GM19397 (cell line): ENCODE results near the gene LPCAT1.
"Not testable (repeated sequence)": the region's sequence is repeated elsewhere in the genome, so short reads cannot be mapped to it uniquely, and the experiment has no call there.

ENCODE experiments used
- ATAC-seq: cut with Tn5 transposase; IDR thresholded peaks from one replicate; pipeline ENCODE4 v1.9.1; 2021; ENCODE audit warnings: mild to moderate bottlenecking, moderate library complexity; ENCODE audit not compliant: unreplicated experiment

LPCAT1 gene

GRCh38 chr5:1481266-1481958, 42.3 kb downstream of the LPCAT1 start:
- ATAC-seq = no peak

DNA sequence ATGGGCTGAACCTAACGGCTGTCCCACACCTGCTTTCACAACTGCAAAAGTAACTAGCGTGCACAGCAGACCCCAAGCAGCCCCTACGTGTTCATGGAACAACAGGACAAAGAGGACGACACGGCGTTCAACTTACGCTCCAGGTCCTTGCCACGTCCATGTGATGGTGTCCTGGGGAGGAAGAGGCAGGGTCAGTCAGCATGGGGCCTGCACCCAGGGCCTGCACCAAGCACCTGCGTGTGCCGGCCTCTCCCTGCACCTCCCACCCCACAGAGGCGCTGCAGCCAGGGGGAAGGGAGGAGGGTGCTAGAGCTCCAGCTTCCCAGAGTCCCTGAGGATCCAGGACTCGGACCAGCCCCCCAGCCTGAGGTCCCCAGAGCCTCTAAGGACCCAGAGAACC, 43.0 kb downstream of the LPCAT1 start:
- ATAC-seq = no peak

GRCh38 chr5:1480217-1480616, 43.5 kb downstream of the LPCAT1 start:
- no peak for ATAC-seq

DNA sequence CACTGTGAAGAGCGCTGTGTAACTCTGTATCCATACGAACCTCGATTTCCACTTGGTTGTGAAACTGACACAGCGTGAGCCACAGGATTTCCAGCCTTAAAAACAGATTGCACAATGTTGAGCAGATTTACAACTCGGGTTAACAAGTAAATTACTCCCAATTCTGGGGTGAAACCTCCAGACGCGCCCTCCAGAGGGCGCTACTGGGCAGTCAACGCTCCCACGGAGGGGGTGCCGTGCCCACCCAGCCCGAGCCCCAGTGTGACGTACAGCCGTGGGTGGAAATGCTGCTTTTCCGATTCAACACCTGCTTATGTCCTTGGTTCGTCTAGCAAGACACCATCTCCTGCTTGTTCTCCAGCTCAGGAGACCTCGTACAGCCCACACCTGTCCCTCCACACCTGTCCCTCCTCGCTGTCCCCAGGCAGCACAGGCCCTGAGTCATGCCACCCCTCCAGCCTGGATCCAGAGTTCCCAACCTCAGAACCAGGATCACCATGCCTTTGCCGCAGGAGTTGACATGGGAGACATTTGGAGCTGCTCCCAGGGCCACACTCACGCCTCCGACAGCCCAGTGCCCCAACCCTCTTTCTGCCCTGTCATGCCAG, 44.1 kb downstream of the LPCAT1 start:
- ATAC-seq = no peak

DNA sequence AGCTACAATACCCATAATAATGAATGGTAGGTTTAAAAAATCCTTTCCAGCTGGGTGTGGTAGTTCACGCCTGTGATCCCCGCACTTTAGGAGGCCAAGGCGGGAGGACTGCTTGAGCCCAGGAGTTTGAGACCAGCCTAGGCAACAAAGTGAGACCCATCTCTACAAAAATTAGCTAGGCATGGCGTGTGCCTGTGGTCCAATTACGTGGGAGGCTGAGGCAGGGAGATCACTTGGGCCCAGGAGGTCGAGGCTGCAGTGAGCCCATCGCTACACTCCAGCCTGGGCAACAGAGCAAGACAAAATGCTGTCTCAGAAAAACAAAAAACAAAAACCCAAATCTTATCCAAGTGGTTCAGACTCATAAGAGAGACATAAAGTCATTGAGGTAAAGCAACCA, 44.7 kb downstream of the LPCAT1 start:
- no peak for ATAC-seq

- ATAC-seq = no peak
These were observed 45.3 kb downstream of the LPCAT1 start for GRCh38 chr5:1478271-1479035.

- no peak for ATAC-seq
These were observed 46.4 kb downstream of the LPCAT1 start for GRCh38 chr5:1477341-1477740.

DNA sequence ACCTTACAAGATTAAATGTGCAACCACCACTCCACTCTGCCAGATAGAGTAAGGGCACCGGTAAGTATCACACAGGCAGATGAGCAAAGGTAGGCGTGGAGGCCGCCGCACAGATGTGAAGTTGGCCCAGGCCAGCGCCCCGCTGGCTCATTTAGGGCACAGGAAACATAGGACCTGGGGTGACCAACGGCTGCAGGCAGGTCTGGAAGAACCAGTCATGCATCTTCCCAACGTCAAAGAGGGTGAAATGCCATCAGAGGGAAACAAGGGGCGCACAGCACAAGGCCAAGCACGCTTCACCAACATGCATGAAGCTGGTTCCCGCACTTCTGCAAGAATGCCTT, 46.8 kb downstream of the LPCAT1 start:
- ATAC-seq = no peak

DNA sequence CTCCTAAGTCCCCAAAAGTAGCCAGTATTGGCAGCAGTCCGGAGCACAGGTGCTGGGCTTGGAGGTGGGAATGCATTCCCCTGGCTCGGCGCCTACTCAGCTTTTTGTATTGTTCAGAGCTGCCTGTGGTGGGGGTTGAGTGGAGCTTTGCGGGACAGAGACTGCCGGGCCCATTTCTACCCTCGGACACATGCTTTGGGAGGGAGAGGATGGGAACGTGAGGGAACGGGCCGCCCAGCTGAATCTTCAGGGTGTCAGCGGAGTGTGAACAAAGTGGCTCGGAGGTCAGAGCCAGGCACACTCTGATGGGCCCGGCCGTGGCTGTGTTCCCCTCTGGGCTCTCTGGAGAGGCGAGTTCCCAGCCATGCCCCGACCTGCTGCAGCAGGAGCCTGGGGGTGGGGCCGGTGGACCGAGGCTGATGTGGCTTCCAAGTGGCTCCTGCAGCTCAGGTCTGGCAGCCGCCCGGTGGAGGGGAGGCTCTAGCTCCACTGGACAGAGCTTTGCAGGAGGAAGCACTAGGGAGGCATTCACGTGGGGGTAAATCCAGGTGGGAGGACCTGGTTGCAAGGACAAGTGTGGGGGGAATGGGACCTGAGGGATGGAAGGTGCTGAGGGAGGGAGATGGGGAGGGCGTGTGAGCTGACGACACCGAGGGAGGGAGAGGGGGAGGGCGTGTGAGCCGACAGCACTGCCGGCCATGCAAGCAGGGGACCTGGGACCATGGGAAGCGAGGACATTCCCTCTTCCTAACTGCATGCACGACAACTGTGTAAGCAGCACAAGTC, 47.4 kb downstream of the LPCAT1 start:
- no peak for ATAC-seq

DNA sequence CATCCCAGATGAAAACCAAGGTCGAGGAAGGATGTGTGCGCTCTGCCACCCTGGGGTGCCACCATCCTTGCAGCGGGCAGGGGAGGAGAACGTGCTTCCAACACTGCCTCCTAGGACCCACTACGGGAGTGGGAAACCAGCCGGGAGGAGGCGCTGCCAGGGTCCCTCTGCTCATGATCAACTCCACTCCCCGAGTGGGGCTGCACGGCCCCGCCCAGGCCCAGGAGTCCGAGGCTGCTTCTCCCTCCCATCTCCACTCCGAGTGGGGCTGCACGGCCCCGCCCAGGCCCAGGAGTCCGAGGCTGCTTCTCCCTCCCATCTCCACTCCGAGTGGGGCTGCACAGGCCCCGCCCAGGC, 48.2 kb downstream of the LPCAT1 start:
- ATAC-seq = not testable (repeated sequence)

GRCh38 chr5:1474866-1475543, 48.8 kb downstream of the LPCAT1 start:
- no peak for ATAC-seq

- no peak for ATAC-seq
These were observed 49.4 kb downstream of the LPCAT1 start for GRCh38 chr5:1474183-1474839.

GRCh38 chr5:1473746-1474145, 50.0 kb downstream of the LPCAT1 start:
- no peak for ATAC-seq

DNA sequence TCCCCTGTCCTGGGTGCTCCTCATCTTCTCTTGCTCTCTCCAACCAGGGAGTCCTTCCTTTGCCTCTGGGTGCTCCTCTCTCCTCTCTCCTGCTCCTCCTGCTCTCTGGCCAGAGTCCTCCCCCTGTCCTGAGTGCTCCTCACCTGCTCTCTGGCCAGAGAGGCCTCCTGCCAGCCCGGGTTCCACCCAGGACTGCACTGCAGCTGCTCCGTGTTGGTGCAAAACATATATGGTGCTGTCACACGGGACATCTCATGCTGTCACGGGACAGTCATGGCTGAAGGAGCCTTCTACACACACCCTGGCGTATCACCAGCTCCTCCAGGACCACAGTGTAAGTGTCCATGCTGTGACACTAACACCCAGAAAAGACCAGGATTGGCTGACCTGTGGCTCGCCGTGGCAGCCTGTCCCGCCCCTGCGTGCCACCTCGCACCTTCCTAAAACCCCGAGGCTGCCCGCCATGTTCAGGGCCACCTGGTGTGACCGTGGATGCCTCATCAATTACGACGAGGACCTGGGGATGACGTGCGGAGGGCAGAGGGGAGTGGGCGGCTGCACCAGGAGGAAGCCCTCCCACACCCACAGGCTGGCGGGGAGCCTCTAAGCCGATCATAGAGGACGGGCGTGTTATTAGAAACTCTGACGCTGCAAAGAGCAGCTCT, 50.7 kb downstream of the LPCAT1 start:
- ATAC-seq = no peak

GRCh38 chr5:1471997-1472963, 51.5 kb downstream of the LPCAT1 start:
- no peak for ATAC-seq

- ATAC-seq = no peak
These were observed 52.4 kb downstream of the LPCAT1 start for GRCh38 chr5:1471240-1471853.

GRCh38 chr5:1470762-1471211, 53.0 kb downstream of the LPCAT1 start:
- no peak for ATAC-seq
